ENCODE results near the gene OR7A5. TPM values are rescaled to one million over a fixed set of nuclear protein-coding genes. Genes with fewer than 3 reads are reported as not detected.

OR7A5 gene
- total RNA-seq (2014; rRNA removed; shearing (Covaris generic)), result not detected in 2 replicates

DNA sequence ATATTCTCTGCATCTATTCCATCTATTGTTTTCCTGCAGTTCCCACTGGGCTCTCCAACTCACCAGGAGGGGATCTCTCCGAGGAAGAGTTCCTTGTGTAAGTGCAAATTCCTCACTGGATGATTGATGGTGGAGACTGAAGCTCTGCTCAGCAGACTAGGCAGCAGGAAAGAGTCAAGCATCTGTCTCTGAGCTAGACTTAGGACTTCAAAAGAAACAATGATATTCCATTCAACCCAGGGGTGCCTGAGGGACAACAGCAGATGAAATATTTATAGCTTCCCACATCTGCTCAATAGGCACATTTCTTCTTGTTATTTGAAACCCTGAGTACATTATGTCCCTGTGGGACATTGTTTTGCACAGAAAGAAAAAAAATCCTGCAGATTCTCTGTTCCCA lies at the start of gene OR7A5, which contains the start of gene OR7C1:
TSS of gene OR7A5 (minus strand) at position 175 of the 400 bp plus-strand sequence. CDS start 6,944 bp downstream, outside the sequence.
TSS of gene OR7C1 (minus strand) at position 175 of the 400 bp plus-strand sequence. CDS start 35,049 bp downstream, outside the sequence.

DNA sequence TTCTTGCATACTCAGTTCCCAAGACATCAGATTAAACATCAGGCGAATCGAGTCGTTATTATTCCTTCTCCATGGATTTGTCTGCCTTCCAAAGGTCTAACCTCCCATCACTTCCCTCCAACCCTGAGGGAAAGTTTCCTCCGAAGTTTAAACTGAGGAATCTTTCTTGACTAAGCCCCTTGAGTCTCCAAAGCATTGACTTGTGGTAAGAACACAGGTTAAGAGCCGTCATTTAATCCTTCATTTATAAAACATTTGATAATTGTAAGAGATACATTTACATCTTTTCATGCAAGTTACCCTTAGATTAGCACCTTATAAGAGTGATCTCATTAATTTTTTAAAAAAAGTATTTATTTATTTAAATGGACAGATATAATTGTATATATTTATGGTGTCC lies 13.8 kb upstream of the OR7A5 start, which contains the start of gene OR7A10:
TSS of gene OR7A10 (minus strand) at position 101 of the 400 bp plus-strand sequence. CDS start 7,045 bp downstream, outside the sequence.

DNA sequence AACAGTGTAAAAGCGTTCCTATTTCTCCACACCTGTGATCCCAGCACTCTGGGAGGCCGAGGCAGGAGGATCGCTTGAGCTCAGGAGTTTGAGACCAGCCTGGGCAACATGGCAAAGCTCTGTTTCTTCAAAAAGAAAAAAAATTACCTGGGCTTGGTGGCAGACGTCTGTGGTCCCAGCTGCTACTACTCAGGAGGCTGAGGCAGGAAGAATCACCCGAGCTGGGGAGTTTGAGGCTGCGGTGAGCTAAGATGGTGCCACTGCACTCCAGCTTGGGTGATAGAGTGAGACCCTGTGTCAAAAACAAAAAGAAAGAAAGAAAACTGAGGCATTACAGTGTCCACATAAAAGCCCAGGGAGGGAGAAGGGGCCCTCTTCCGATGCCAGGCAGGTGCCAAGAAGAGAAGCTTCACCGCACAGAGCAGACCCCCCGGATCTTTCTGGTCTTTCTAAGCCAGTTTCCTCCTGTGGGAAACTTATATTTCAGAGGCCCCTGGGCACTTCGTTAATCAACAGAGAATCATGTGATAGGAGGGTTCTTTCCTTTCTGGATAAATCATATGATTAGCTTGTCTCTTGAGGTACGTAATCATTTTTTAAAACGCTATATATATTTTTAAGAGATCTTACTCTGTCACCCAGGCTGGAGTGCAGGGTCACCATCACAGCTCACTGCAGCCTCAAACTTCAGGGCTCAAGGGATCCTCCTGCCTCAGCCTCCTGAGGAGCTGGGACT lies 56.7 kb downstream of the OR7A5 start, which contains the start of gene ADGRE2:
TSS of gene ADGRE2 (minus strand) at position 451 of the 736 bp plus-strand sequence. CDS start 1,804 bp downstream, outside the sequence.

Small RNAs within 50 kb of the gene (small RNA-seq; reads per million reads assigned to genes)
- gene AC005255.1, result not detected

Other genes with a start within 250 kb of the OR7A5 start
- not detected in 2 replicates for gene ADGRE3, start 160.3 kb downstream of the OR7A5 start, total RNA-seq (2014; rRNA removed; shearing (Covaris generic))
- gene ZNF333, start 145.1 kb downstream of the OR7A5 start, total RNA-seq (2014; rRNA removed; shearing (Covaris generic)), result 18.4 and 25.6 TPM in 2 replicates
- 0.82 and 1.3 TPM in 2 replicates for gene ADGRE2, start 56.6 kb downstream of the OR7A5 start, total RNA-seq (2014; rRNA removed; shearing (Covaris generic))
- gene OR7C1, start within 50 bp of the OR7A5 start, total RNA-seq (2014; rRNA removed; shearing (Covaris generic)), result 0.30 TPM in 1 of 2 replicates, not detected in the other
- gene OR7A10, start 13.7 kb upstream of the OR7A5 start, total RNA-seq (2014; rRNA removed; shearing (Covaris generic)), result not detected in 2 replicates
- not detected in 2 replicates for gene OR7A17, start 50.9 kb upstream of the OR7A5 start, total RNA-seq (2014; rRNA removed; shearing (Covaris generic))
- gene OR7C2, start 106.3 kb upstream of the OR7A5 start, total RNA-seq (2014; rRNA removed; shearing (Covaris generic)), result not detected in 2 replicates
- not detected in 2 replicates for gene SLC1A6, start 144.7 kb upstream of the OR7A5 start, total RNA-seq (2014; rRNA removed; shearing (Covaris generic))
- gene CASP14, start 214.3 kb upstream of the OR7A5 start, total RNA-seq (2014; rRNA removed; shearing (Covaris generic)), result not detected in 2 replicates
- gene OR1I1, start 247.0 kb upstream of the OR7A5 start, total RNA-seq (2014; rRNA removed; shearing (Covaris generic)), result 0.11 TPM in 1 of 2 replicates, not detected in the other

All from A375 (cell line).